Nephron (organoid): ENCODE data around the gene IL3RA.

Experiments
- H3K27ac Mint-ChIP-seq, 3 experiments: 2 replicates each; pipeline ENCODE4 v1.8.0; 2020; ENCODE audit warnings: mixed read lengths in 3 of 3, mild to moderate bottlenecking in 2 of 3, moderate library complexity in 1 of 3
- H3K27me3 Mint-ChIP-seq: 2 replicates; pipeline ENCODE4 v1.8.0; 2021; ENCODE audit warnings: low read depth, mild to moderate bottlenecking, moderate library complexity, mixed read lengths
- H3K36me3 Mint-ChIP-seq: 2 replicates; pipeline ENCODE4 v1.8.0; 2020; ENCODE audit warnings: low read depth, mixed read lengths
- H3K4me1 Mint-ChIP-seq: 2 replicates; pipeline ENCODE4 v1.8.0; 2020; ENCODE audit warnings: mixed read lengths
- H3K4me3 Mint-ChIP-seq, 3 experiments: 2 replicates each; pipeline ENCODE4 v1.8.0; 2020; ENCODE audit warnings: mild to moderate bottlenecking in 3 of 3, mixed read lengths in 3 of 3, moderate library complexity in 2 of 3
- H3K9me3 Mint-ChIP-seq: 2 replicates; pipeline ENCODE4 v1.8.0; 2020; ENCODE audit warnings: mixed read lengths
- TF ChIP-seq, protein P1 (sequence below), 3 experiments: fragments of 200-600 bp; sonication (generic); IDR thresholded peaks; one replicate each; pipeline ENCODE4 v1.5.0; 2021; ENCODE audit warnings: antibody characterized with exemption in 3 of 3; ENCODE audit not compliant: unreplicated experiment in 3 of 3

Gene IL3RA

DNA sequence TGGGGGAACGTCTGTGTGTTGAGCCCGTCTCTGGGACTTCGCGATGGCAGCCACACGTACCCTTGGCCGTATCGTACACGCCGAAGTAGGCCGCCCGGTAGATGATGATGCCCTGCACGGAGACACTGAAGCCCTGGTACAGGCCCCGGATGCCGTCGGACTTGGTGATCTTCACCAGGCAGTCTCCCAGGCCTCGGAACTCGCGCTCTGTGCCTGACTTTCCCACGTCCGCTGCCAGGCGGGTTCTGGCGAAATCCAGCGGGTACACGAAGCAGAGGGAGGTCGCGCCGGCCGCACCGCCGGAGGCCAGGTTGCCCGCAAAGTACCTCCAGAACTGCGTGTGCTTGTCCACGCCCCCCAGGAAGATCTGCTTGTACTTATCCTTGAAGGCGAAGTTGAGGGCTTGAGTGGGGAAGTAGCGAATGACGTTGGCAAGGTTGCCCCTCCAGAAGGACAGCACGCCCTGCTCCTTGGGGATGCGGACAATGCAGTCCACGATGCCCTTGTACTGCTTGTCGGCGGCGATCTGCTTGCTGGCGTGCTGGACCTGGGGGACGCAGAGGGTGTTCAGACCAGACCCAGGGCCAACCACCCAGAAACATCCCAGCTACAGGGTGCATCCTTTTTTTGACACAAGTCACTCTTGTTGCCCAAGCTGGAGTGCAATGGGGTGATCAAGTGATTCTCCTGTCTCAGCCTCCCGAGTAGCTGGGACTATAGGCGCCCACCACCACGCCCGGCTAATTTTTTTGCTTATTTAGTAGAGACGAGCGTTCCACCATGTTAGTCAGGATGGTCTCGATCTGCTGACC is 52.8 kb downstream of the IL3RA start:
- Mint-ChIP-seq H3K9me3 (no peaks in the 10 kb centered on the region), H3K4me1 (peaks cover 15% of the 10 kb centered on the region), H3K4me3 (peak overlapping the region; percentile 70 to 79 (median 75)), H3K27me3 (peaks cover 4% of the 10 kb centered on the region), H3K36me3 (peaks cover 65% of the 10 kb centered on the region), H3K27ac (peak overlapping the region in 1 of 3 experiments; percentile 37)
- TF ChIP-seq, protein P1, sequence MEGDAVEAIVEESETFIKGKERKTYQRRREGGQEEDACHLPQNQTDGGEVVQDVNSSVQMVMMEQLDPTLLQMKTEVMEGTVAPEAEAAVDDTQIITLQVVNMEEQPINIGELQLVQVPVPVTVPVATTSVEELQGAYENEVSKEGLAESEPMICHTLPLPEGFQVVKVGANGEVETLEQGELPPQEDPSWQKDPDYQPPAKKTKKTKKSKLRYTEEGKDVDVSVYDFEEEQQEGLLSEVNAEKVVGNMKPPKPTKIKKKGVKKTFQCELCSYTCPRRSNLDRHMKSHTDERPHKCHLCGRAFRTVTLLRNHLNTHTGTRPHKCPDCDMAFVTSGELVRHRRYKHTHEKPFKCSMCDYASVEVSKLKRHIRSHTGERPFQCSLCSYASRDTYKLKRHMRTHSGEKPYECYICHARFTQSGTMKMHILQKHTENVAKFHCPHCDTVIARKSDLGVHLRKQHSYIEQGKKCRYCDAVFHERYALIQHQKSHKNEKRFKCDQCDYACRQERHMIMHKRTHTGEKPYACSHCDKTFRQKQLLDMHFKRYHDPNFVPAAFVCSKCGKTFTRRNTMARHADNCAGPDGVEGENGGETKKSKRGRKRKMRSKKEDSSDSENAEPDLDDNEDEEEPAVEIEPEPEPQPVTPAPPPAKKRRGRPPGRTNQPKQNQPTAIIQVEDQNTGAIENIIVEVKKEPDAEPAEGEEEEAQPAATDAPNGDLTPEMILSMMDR (IDR thresholded peaks at IDR 0.05; ENCODE audit: unreplicated experiment in 3 of 3), result no peak

DNA sequence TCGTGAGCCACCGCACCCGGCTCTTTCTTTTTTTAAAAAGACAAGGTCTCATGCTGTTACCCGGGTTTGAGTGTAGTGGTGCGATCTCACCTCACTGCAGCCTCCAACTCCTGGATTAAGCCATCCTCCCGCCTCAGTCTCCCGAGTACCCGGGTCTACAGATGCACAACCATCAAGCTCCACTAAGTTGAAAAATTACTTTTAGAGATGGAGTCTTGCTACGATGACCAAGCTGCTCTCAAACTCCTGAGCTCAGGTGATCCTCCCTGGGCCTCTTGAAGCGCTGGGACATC is 53.4 kb downstream of the IL3RA start:
- Mint-ChIP-seq H3K27ac (no peak overlapping the region), H3K36me3 (peaks cover 59% of the 10 kb centered on the region), H3K9me3 (no peaks in the 10 kb centered on the region), H3K4me1 (peaks cover 19% of the 10 kb centered on the region), H3K4me3 (peak overlapping the region; percentile 76 to 97 (median 77)), H3K27me3 (peaks cover 4% of the 10 kb centered on the region)
- TF ChIP-seq, protein P1 (IDR thresholded peaks at IDR 0.05; ENCODE audit: unreplicated experiment in 3 of 3), result no peak

- Mint-ChIP-seq H3K9me3 (no peaks in the 10 kb centered on the region), H3K4me1 (peaks cover 26% of the 10 kb centered on the region), H3K27me3 (peaks cover 4% of the 10 kb centered on the region), H3K27ac (peak overlapping the region; percentile 33 to 97 (median 56)), H3K4me3 (peak overlapping the region; percentile 93 to 97 (median 96)), H3K36me3 (peaks cover 58% of the 10 kb centered on the region)
- TF ChIP-seq, protein P1 (IDR thresholded peaks at IDR 0.05; ENCODE audit: unreplicated experiment in 3 of 3), result no peak
Observed at GRCh38 chrX:1390621-1391369, 54.2 kb downstream of the IL3RA start.

GRCh38 chrX:1391370-1391706 is 54.8 kb downstream of the IL3RA start:
- H3K27ac Mint-ChIP-seq, result peak overlapping the region; percentile 33 to 97 (median 56)
- H3K36me3 Mint-ChIP-seq, result peaks cover 61% of the 10 kb centered on the region
- TF ChIP-seq, protein P1 (IDR thresholded peaks at IDR 0.05; ENCODE audit: unreplicated experiment in 3 of 3), result no peak
- H3K9me3 Mint-ChIP-seq, result no peaks in the 10 kb centered on the region
- H3K27me3 Mint-ChIP-seq, result peaks cover 3% of the 10 kb centered on the region
- peak overlapping the region; percentile 93 to 97 (median 96) for H3K4me3 Mint-ChIP-seq
- H3K4me1 Mint-ChIP-seq, result peaks cover 31% of the 10 kb centered on the region

- no peaks in the 10 kb centered on the region for H3K27me3 Mint-ChIP-seq
- TF ChIP-seq, protein P1 (IDR thresholded peaks at IDR 0.05; ENCODE audit: unreplicated experiment in 3 of 3), result peak; percentile 19 to 39 (median 29)
- H3K9me3 Mint-ChIP-seq, result no peaks in the 10 kb centered on the region
- peak within 1 kb of the TSS; percentile 33 to 98 (median 97) for H3K27ac Mint-ChIP-seq
- H3K36me3 Mint-ChIP-seq, result peaks cover 61% of the 10 kb centered on the region
- peak within 1 kb of the TSS; percentile 93 to 97 (median 96) for H3K4me3 Mint-ChIP-seq
- H3K4me1 Mint-ChIP-seq, result peaks cover 36% of the 10 kb centered on the region
Observed at GRCh38 chrX:1391707-1392375, 55.3 kb downstream of the IL3RA start, which contains the start of gene SLC25A6. SLC25A6 (minus strand) TSS chrX:1392113; CDS start chrX:1392009, 104 bp downstream.
